GM19238 (cell line): ENCODE measurements around the gene SSR3.
"Not testable (repeated sequence)": the region's sequence is repeated elsewhere in the genome, so short reads cannot be mapped to it uniquely, and the experiment has no call there.

Experiments used
- DNase-seq: peaks from one replicate; pipeline ENCODE4 v3.0.0; 2011; ENCODE audit warnings: low spot score; ENCODE audit not compliant: insufficient read length

Gene SSR3

GRCh38 chr3:156554842-156555687, at the start of gene SSR3:
SSR3 (minus strand) TSS chr3:156555117; CDS start chr3:156555089, 28 bp downstream.
- peak; percentile 77 for DNase-seq

GRCh38 chr3:156604064-156604641, 49.2 kb upstream of the SSR3 start:
- no peak for DNase-seq

GRCh38 chr3:156603379-156604017, 48.6 kb upstream of the SSR3 start:
- no peak for DNase-seq

GRCh38 chr3:156602424-156602823, 47.5 kb upstream of the SSR3 start:
- DNase-seq = no peak

- no peak for DNase-seq
Measured at GRCh38 chr3:156601497-156601896, 46.6 kb upstream of the SSR3 start.

- no peak for DNase-seq
Measured at GRCh38 chr3:156600834-156601233, 45.9 kb upstream of the SSR3 start.

- no peak for DNase-seq
Measured at GRCh38 chr3:156599089-156599874, 44.4 kb upstream of the SSR3 start.

GRCh38 chr3:156598413-156598812, 43.5 kb upstream of the SSR3 start:
- DNase-seq = no peak

GRCh38 chr3:156594219-156594683, 39.3 kb upstream of the SSR3 start:
- DNase-seq = no peak

GRCh38 chr3:156593814-156594213, 38.9 kb upstream of the SSR3 start:
- no peak for DNase-seq

- not testable (repeated sequence) for DNase-seq
Measured at GRCh38 chr3:156589806-156590205, 34.9 kb upstream of the SSR3 start.

- no peak for DNase-seq
Measured at GRCh38 chr3:156587760-156588069, 32.8 kb upstream of the SSR3 start.

- no peak for DNase-seq
Measured at GRCh38 chr3:156586905-156587759, 32.2 kb upstream of the SSR3 start.

GRCh38 chr3:156583469-156583868, 28.6 kb upstream of the SSR3 start:
- no peak for DNase-seq

GRCh38 chr3:156582532-156583183, 27.7 kb upstream of the SSR3 start:
- no peak for DNase-seq

GRCh38 chr3:156581954-156582353, 27.0 kb upstream of the SSR3 start:
- no peak for DNase-seq

- no peak for DNase-seq
Measured at GRCh38 chr3:156581033-156581432, 26.1 kb upstream of the SSR3 start.

- no peak for DNase-seq
Measured at GRCh38 chr3:156579427-156579851, 24.5 kb upstream of the SSR3 start.

- no peak for DNase-seq
Measured at GRCh38 chr3:156577736-156578135, 22.8 kb upstream of the SSR3 start.

GRCh38 chr3:156576651-156577348, 21.9 kb upstream of the SSR3 start:
- no peak for DNase-seq
